Fibroblast of upper back skin (primary cell): ENCODE results near the gene COL1A1.

Experiments used
- DNase-seq: peaks from one replicate; pipeline ENCODE4 v3.0.0-alpha.2; 2013

Gene COL1A1

GRCh38 chr17:50170662-50171370 is 30.6 kb downstream of the COL1A1 start:
- DNase-seq: no peak

GRCh38 chr17:50169881-50170459 is 31.5 kb downstream of the COL1A1 start:
- DNase-seq: no peak

- peak; percentile 75 for DNase-seq
Observed at GRCh38 chr17:50169121-50169764, 32.2 kb downstream of the COL1A1 start.

GRCh38 chr17:50168319-50168718 is 33.1 kb downstream of the COL1A1 start:
- DNase-seq: no peak

GRCh38 chr17:50167371-50167770 is 34.1 kb downstream of the COL1A1 start:
- DNase-seq: no peak

GRCh38 chr17:50166518-50167181 is 34.8 kb downstream of the COL1A1 start:
- DNase-seq: no peak

GRCh38 chr17:50165867-50166517 is 35.4 kb downstream of the COL1A1 start, which contains the start of gene SGCA:
SGCA (plus strand) TSS chr17:50166005; CDS start chr17:50166041, 36 bp downstream.
- DNase-seq: no peak

GRCh38 chr17:50165466-50165865 is 36.0 kb downstream of the COL1A1 start:
- DNase-seq: no peak

GRCh38 chr17:50165066-50165465 is 36.4 kb downstream of the COL1A1 start:
- DNase-seq: no peak

- no peak for DNase-seq
Observed at GRCh38 chr17:50164697-50164988, 36.8 kb downstream of the COL1A1 start.

- no peak for DNase-seq
Observed at GRCh38 chr17:50163843-50164696, 37.4 kb downstream of the COL1A1 start.

GRCh38 chr17:50162466-50163254 is 38.8 kb downstream of the COL1A1 start:
- DNase-seq: no peak

- no peak for DNase-seq
Observed at GRCh38 chr17:50161911-50162288, 39.5 kb downstream of the COL1A1 start.

GRCh38 chr17:50161023-50161910 is 40.2 kb downstream of the COL1A1 start:
- peak; percentile 91 for DNase-seq

GRCh38 chr17:50157891-50158290 is 43.5 kb downstream of the COL1A1 start:
- no peak for DNase-seq

- peak; percentile 39 for DNase-seq
Observed at GRCh38 chr17:50155115-50155819, 46.2 kb downstream of the COL1A1 start.

- DNase-seq: no peak
Observed at GRCh38 chr17:50154604-50155003, 46.8 kb downstream of the COL1A1 start.

GRCh38 chr17:50153650-50154575 is 47.5 kb downstream of the COL1A1 start:
- DNase-seq: no peak

GRCh38 chr17:50152736-50153135 is 48.7 kb downstream of the COL1A1 start:
- DNase-seq: no peak
